Activated T-helper 17 cell treated with anti-CD3 and anti-CD28 coated beads, Interleukin-2, amount 50 U/mL, for 72 hours (primary cell): ENCODE data around the gene INPP5A. TPM values are rescaled to one million over a fixed set of nuclear protein-coding genes. Genes with fewer than 3 reads are reported as not detected.

Experiments
- ATAC-seq: fragments of 150-1000 bp; cut with Tn5 transposase; replicated peaks from 2 replicates; pipeline ENCODE4 v1.10.0; 2021; ENCODE audit warnings: mild to moderate bottlenecking, moderate library complexity
- H3K27ac Mint-ChIP-seq: one replicate; pipeline ENCODE4 v1.8.0; 2022; ENCODE audit warnings: mixed read lengths
- H3K27me3 Mint-ChIP-seq: one replicate; pipeline ENCODE4 v1.8.0; 2022; ENCODE audit warnings: mixed read lengths
- H3K36me3 Mint-ChIP-seq: one replicate; pipeline ENCODE4 v1.8.0; 2022; ENCODE audit warnings: low read depth, mild to moderate bottlenecking, mixed read lengths
- H3K4me1 Mint-ChIP-seq: one replicate; pipeline ENCODE4 v1.8.0; 2022; ENCODE audit warnings: mixed read lengths
- H3K4me3 Mint-ChIP-seq: one replicate; pipeline ENCODE4 v1.8.0; 2022; ENCODE audit warnings: mild to moderate bottlenecking, mixed read lengths
- H3K9me3 Mint-ChIP-seq: one replicate; pipeline ENCODE4 v1.8.0; 2022; ENCODE audit warnings: mixed read lengths
- total RNA-seq, 2 donors: library from RNA; stranded (reverse); gene quantifications; one replicate each; pipeline ENCODE4 v1.2.3, GENCODE V29; 2022

INPP5A gene
- total RNA-seq, 2 donors from 2014 or later = 4.3 to 5.6 TPM

GRCh38 chr10:132534391-132535064 is 3.1 kb upstream of the INPP5A start:
- H3K9me3 Mint-ChIP-seq = peaks cover 9% of the 10 kb centered on the region
- no peak overlapping the region for H3K4me3 Mint-ChIP-seq
- no peak overlapping the region for H3K27ac Mint-ChIP-seq
- H3K36me3 Mint-ChIP-seq = no peaks in the 10 kb centered on the region
- no peak for ATAC-seq
- peaks cover 11% of the 10 kb centered on the region for H3K27me3 Mint-ChIP-seq
- H3K4me1 Mint-ChIP-seq = peaks cover 13% of the 10 kb centered on the region

- no peaks in the 10 kb centered on the region for H3K36me3 Mint-ChIP-seq
- H3K9me3 Mint-ChIP-seq = peaks cover 8% of the 10 kb centered on the region
- H3K4me3 Mint-ChIP-seq = no peak overlapping the region
- no peak overlapping the region for H3K27ac Mint-ChIP-seq
- H3K27me3 Mint-ChIP-seq = peaks cover 6% of the 10 kb centered on the region
- no peak for ATAC-seq
- H3K4me1 Mint-ChIP-seq = peaks cover 19% of the 10 kb centered on the region
Observed at GRCh38 chr10:132535065-132535651, 2.4 kb upstream of the INPP5A start.

GRCh38 chr10:132536241-132536876 is 1.2 kb upstream of the INPP5A start:
- H3K9me3 Mint-ChIP-seq = peaks cover 6% of the 10 kb centered on the region
- H3K4me1 Mint-ChIP-seq = peaks cover 31% of the 10 kb centered on the region
- H3K4me3 Mint-ChIP-seq = peak overlapping the region; percentile 59
- no peak for ATAC-seq
- H3K27me3 Mint-ChIP-seq = peaks cover 4% of the 10 kb centered on the region
- H3K36me3 Mint-ChIP-seq = no peaks in the 10 kb centered on the region
- H3K27ac Mint-ChIP-seq = no peak overlapping the region

- ATAC-seq = peak; percentile 88
- H3K4me3 Mint-ChIP-seq = peak overlapping the region; percentile 59
- no peaks in the 10 kb centered on the region for H3K27me3 Mint-ChIP-seq
- H3K27ac Mint-ChIP-seq = no peak overlapping the region
- no peaks in the 10 kb centered on the region for H3K9me3 Mint-ChIP-seq
- H3K4me1 Mint-ChIP-seq = peaks cover 38% of the 10 kb centered on the region
- H3K36me3 Mint-ChIP-seq = no peaks in the 10 kb centered on the region
Observed at GRCh38 chr10:132536877-132537683, 507 bp upstream of the INPP5A start.

- ATAC-seq = no peak
- Mint-ChIP-seq H3K9me3 (no peaks in the 10 kb centered on the region), H3K27ac (peak overlapping the region; percentile 91), H3K27me3 (no peaks in the 10 kb centered on the region), H3K36me3 (no peaks in the 10 kb centered on the region), H3K4me3 (peak overlapping the region; percentile 90), H3K4me1 (peaks cover 38% of the 10 kb centered on the region)
Observed at GRCh38 chr10:132538031-132538789, 623 bp downstream of the INPP5A start.

- Mint-ChIP-seq H3K27ac (peak overlapping the region; percentile 91), H3K36me3 (no peaks in the 10 kb centered on the region), H3K4me1 (peaks cover 38% of the 10 kb centered on the region), H3K9me3 (no peaks in the 10 kb centered on the region), H3K4me3 (peak overlapping the region; percentile 90), H3K27me3 (no peaks in the 10 kb centered on the region)
- no peak for ATAC-seq
Observed at GRCh38 chr10:132538790-132539421, 1.3 kb downstream of the INPP5A start.

- peak overlapping the region; percentile 51 for H3K27ac Mint-ChIP-seq
- H3K4me3 Mint-ChIP-seq = peak overlapping the region; percentile 90
- H3K4me1 Mint-ChIP-seq = peaks cover 39% of the 10 kb centered on the region
- H3K27me3 Mint-ChIP-seq = no peaks in the 10 kb centered on the region
- no peaks in the 10 kb centered on the region for H3K9me3 Mint-ChIP-seq
- ATAC-seq = no peak
- no peaks in the 10 kb centered on the region for H3K36me3 Mint-ChIP-seq
Observed at GRCh38 chr10:132539431-132539839, 1.8 kb downstream of the INPP5A start.

- Mint-ChIP-seq H3K4me3 (peak overlapping the region; percentile 90), H3K27me3 (no peaks in the 10 kb centered on the region), H3K27ac (peak overlapping the region; percentile 51), H3K9me3 (no peaks in the 10 kb centered on the region), H3K36me3 (no peaks in the 10 kb centered on the region), H3K4me1 (peaks cover 44% of the 10 kb centered on the region)
- peak; percentile 18 for ATAC-seq
Observed at GRCh38 chr10:132539894-132540293, 2.3 kb downstream of the INPP5A start.

- Mint-ChIP-seq H3K36me3 (no peaks in the 10 kb centered on the region), H3K4me3 (peak overlapping the region; percentile 90), H3K4me1 (peaks cover 41% of the 10 kb centered on the region), H3K27me3 (no peaks in the 10 kb centered on the region), H3K27ac (peak overlapping the region; percentile 51), H3K9me3 (no peaks in the 10 kb centered on the region)
- no peak for ATAC-seq
Observed at GRCh38 chr10:132540456-132540855, 2.9 kb downstream of the INPP5A start.

- Mint-ChIP-seq H3K27ac (no peak overlapping the region), H3K36me3 (no peaks in the 10 kb centered on the region), H3K27me3 (no peaks in the 10 kb centered on the region), H3K4me3 (peak overlapping the region; percentile 90), H3K9me3 (no peaks in the 10 kb centered on the region), H3K4me1 (peaks cover 41% of the 10 kb centered on the region)
- no peak for ATAC-seq
Observed at GRCh38 chr10:132541129-132541528, 3.5 kb downstream of the INPP5A start.

- no peak overlapping the region for H3K27ac Mint-ChIP-seq
- H3K4me3 Mint-ChIP-seq = peak overlapping the region; percentile 90
- H3K9me3 Mint-ChIP-seq = no peaks in the 10 kb centered on the region
- H3K36me3 Mint-ChIP-seq = no peaks in the 10 kb centered on the region
- peaks cover 41% of the 10 kb centered on the region for H3K4me1 Mint-ChIP-seq
- no peaks in the 10 kb centered on the region for H3K27me3 Mint-ChIP-seq
- no peak for ATAC-seq
Observed at GRCh38 chr10:132541601-132542011, 4.0 kb downstream of the INPP5A start.

GRCh38 chr10:132542086-132542775 is 4.6 kb downstream of the INPP5A start:
- Mint-ChIP-seq H3K36me3 (no peaks in the 10 kb centered on the region), H3K27me3 (no peaks in the 10 kb centered on the region), H3K27ac (no peak overlapping the region), H3K9me3 (no peaks in the 10 kb centered on the region), H3K4me3 (no peak overlapping the region), H3K4me1 (peaks cover 41% of the 10 kb centered on the region)
- no peak for ATAC-seq

GRCh38 chr10:132542819-132543218 is 5.2 kb downstream of the INPP5A start:
- Mint-ChIP-seq H3K27me3 (no peaks in the 10 kb centered on the region), H3K4me1 (peaks cover 41% of the 10 kb centered on the region), H3K36me3 (no peaks in the 10 kb centered on the region), H3K4me3 (no peak overlapping the region), H3K27ac (no peak overlapping the region), H3K9me3 (no peaks in the 10 kb centered on the region)
- no peak for ATAC-seq
